ENCODE measurements around the gene CIZ1. TPM values are rescaled to one million over a fixed set of nuclear protein-coding genes. Genes with fewer than 3 reads are reported as not detected.

CIZ1 gene
- total RNA-seq, 1 donor from 2014 or later, result 69.4 TPM

DNA sequence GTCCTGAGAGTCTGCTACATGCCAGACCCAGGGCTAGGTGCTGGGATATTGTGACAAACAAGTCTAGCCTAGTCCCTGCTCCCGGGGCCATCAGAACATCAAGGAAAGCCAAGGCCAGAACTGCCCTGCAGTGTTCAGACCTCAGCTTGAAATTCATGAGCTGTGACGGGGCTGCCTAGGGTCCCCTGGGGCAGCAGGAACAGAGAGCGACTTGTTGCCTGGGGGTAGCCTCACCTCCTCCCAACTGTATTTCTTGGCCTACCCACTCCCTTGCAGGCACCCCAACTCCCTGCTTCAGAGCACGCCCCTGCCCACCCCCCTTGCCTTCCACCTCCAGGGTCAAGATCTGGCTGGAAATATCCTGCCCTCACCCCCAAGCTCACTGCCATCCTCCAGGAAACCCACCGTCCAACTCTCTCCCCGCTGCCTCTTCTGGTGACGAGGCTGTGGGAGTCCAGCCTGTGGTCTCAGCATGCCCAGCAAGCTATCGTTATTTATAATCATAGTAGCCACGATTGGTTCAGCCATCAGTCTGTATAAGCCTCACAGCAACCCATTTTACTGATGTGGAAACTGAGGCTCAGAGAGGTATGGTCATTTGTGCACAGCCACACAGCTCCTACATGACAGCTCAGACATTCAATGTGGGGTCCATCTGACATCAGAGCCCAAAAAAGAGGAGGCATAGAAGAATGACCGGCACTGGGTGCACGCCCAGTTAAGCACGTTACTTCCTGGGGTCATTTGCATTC is 22.6 kb upstream of the CIZ1 start:
- DNase-seq (ENCODE audit: extremely low read depth, low read depth, low spot score), result no peak

DNA sequence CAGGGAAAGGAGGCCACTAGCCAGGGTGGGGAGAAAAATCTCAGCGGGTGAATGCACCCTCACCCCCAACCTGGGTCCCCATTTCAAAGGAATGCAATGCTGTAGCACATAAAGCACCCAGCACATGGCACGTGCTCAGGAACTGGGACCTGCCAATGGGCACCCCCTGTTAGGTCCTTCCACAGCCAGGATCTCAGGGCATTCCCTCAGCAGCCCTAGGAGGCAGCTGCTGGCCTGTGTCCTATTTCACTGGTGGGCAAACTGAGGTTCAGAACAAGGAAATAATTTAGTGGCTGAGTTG is 20.6 kb upstream of the CIZ1 start:
- no peak for DNase-seq (ENCODE audit: extremely low read depth, low read depth, low spot score)

DNA sequence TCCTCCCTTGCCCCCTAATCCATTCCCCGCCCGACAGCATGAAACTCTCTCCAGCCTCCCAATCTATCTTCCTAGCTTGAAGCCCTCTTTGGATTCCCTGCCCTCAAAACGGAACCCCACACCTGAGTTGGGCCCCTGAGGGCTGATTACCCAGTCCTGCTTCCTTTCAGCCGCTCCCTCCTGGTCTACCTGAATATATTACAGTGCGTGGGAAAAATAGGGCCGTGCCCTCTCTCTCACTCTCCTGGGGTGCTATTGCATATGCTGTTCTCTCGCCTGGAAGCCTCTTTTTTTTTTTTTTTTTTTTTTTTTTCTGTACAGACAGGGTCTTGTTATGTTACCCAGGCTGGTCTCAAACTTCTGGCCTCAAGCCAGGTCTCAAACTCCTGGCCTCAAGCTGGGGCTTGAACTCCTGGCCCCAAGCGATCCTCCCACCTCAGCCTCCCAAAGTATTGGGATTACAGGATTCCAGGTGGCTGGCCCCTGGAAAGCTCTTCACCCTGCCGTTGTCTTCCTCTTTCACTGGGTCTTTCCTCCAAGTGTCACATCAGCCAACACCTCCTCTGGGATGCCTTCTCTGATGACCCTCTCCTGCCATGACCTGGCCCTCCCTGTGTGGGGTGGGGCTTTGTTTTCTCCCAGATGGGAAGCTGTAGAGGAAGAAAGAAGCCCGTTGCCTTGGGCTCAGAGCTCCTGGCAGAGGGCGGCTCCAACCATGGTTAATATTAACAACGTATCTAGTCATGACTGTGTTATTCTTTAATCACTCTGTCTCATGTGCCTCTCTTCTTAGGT is 20.0 kb upstream of the CIZ1 start:
- DNase-seq (ENCODE audit: extremely low read depth, low read depth, low spot score), result no peak

DNA sequence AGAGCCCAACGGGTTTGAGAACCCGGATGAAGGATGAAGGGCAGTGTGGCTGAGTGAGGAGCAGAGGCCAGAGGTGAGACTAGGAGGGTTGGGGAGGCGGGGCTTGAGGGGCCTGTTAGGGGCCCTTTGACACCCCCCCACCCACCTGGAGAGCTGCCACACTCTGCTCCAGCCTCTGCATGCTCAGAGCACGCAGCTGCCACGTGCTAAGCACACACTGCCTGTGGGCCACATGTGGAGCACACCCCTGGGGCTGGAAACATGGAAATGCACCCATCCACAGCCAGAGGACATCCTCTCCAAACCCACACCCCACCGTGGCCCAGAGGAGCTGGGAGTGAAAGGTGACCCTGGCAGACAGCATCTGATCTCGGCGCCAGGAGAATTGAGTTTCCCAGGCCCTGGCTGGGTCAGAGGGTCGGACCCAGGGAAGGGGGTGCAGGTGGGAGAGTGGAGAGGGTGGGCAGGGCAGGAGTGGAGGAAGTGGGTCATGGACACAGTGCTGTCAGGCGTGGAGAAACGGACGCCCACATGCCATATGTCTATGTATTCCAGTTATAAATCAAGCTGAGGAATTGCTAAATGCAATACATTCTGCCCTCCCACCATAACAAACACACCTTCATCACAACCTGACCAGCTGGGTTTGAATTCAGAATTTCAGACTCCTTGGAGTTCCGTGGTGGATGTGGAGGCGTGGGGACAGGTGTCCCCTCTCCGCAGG is 17.7 kb upstream of the CIZ1 start:
- DNase-seq (ENCODE audit: extremely low read depth, low read depth, low spot score), result no peak

DNA sequence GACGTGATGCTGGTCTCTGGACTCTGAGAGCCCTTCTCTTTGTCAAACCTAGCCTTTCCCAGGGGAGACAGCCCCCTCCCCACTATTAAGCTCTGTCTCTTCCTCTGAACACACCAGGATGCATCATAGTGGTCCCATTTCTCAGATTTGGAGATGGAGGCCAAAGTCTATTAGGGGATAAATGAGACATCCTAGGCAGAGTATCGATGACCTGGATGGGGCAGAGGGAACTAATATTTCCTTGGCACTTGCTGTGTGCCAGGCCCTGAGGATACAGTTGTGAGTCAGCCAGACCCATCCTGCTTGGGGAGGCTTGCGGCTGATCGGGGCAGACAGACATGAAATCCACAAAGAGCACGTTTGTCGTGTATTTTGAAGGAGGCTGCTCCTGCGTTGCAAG is 17.0 kb upstream of the CIZ1 start:
- DNase-seq (ENCODE audit: extremely low read depth, low read depth, low spot score), result no peak

DNA sequence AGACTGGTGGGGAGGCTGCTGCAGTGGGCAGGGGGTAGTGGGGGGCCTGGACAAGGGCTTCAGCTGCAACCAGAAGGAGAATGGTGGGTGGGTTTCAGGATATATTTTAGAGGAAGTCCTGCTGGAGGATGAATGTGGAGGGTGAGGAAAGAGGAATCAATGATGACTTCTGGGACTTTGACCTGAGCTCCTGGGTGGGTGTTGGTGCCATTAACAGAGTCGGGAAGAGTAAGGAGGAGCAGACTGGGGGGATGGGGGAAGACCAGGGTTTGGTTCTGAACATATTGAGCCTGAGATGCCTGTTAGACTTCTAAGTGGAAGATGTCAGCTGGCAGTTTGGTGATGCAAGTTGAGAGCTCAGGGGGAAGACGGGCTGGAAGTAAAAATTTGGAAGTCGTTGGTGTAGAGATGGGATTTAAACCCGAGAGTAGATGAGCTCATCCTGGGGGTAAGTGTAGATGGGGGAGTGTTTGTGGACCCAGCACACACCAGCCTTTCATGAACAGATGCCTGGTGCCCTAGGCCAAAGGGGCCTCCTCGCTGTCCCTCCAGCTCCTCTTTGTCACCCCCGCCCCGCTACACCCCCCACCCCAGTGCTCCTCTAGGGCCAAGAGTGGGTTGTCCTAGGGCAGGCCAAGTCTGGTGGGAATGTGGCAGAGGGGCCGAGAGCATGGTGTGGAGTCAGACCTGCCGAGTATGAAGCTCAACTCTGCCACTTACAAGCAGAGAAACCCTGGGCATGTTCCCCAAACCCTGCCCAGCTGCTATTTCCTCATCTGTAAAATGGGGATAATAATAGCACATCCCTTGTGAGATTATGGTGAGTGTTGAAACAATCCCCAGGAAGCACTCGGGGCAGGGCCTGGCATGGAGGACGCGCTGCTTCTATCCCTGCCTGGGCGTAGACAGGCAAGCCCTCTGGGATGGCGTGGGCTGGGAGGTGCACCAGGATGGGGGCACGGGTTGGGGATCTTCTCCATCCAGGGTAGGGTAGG is 15.8 kb upstream of the CIZ1 start:
- DNase-seq (ENCODE audit: extremely low read depth, low read depth, low spot score), result no peak

DNA sequence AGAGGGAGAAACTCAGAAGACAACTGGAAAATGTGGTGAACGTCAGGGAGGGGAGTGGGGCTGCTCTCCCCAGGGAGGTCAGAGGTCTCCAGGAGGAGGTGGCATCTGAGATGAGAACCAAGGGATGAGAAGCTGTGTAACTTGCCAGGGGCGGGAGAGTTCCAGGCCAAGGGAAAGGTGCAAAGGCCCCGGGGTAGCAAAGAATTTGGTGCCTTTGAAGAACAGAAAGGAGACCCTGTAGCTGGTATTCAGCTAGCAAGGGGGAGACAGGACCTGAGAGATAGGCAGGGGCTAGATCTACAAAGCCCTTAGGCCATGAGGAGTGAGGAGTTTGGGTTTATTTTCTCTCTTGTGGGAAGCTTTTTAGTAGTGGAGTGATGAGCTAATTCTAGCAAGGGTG is 15.1 kb upstream of the CIZ1 start:
- DNase-seq (ENCODE audit: extremely low read depth, low read depth, low spot score), result no peak

DNA sequence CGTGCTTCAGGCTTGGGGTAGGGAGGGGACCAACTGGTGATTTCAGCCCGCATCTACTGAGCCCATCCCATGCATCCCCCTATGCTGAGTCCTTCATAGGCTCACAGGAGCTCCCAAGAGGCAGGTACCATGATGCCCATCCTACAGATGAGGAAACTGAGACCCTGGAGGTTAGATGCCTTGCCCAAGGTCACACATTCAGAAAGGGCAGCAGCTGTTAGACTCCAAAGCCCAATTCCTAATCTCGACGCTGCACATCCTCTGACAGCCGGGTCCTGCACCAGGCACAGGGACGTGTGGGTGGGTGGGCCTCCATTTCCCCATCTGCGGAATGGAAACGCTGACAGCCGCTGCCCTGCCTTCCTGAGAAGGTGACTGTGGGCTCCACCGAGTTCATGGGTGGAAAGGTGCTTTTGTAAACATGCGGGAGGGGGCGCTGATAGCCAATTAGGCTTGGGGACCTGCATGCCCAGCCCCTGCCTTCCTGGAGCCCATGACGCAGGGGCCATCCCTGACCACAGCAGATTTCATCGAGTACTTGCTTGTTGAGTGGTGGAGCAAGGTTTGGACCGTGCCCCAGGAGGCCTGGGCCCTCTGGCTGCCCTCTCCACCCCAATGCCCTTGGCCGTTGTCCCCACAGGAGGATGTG is 14.0 kb upstream of the CIZ1 start:
- no peak for DNase-seq (ENCODE audit: extremely low read depth, low read depth, low spot score)

DNA sequence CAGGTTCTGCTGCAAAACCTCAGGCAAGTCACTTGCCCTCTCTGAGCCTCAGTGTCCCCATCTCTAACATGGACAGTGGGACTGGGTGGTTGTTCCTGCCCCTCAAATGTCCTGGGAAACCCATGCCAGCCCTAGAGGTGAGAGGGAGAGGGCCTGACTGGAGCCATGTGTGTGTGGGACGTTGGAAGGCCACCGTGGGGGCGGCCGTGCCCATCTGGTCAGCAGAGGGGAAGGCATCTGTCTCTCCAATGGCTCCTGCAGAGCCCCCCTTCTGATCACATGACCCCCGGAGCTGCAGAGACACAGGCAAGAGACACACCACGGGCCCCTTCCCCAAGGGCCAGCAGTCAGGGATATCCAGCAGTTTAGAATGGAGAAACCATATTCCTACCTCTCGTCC is 13.5 kb upstream of the CIZ1 start:
- DNase-seq (ENCODE audit: extremely low read depth, low read depth, low spot score), result no peak

DNA sequence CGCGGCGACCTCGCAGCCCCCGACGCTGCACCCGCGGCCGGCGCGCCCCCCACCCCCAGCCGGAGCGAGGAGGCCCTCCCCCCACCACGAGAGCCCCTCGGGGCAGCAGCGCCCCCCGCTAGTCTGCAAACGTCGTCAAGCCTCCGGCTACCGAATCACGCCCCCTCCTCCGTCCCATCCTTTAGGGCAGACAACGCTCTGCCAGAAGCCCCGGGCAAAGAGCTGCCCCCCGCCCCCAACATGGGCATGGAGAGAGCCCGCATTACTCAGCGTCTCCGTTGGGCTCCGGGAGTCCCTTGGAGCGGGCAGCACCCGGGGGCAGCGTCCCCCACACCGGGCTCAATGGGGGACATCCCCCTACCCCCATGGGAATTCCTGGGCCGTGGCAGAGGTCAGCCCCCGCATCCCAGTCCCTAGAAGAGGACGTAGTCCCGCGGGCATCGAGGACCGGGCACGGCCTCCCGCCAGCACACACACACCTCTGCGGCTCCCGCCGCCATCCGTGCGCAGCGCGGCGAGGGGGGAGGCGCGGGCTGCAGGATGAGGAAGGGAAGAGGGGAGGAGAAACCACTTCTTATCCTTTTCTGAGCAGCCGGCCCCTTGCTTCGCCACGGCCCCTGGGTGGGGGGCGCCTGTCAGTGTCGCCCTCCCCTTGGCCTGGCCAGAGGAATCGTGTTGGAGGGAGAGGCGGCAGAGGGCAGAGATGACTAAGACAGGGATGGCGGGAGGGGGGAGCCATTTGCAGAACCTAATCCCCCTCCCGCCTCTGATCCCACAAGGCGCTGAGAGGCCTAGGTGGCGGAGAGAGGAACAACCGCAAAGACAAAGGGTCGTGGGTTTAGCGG is 12.6 kb upstream of the CIZ1 start:
- no peak for DNase-seq (ENCODE audit: extremely low read depth, low read depth, low spot score)

DNA sequence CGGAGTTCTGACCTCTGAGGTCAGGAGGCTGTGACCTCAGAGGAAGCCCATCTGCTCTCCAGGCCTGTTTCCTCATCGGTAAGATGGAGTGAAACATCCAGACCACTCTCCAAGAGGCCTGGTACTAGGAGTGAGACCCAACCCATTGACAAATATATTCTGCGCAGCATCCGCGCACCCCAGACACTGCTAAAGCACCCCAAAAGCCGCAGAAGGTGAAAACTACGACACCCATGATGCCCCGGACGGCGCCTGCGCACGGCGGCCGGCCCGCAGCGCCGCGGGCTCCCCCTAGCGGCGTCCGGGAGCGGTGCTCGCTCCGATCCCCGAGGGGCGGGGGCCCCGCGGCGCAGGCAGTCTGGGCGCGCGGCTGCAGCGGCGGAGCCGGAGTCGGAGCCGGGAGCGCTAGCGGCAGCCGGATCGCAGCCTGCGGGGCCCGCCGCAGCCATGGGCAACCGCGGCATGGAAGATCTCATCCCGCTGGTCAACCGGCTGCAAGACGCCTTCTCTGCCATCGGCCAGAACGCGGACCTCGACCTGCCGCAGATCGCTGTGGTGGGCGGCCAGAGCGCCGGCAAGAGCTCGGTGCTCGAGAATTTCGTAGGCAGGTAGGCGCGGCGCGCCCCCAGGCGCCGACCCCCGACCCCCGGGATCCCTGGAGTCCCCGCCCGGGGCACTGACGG is 11.8 kb upstream of the CIZ1 start, which contains the start of gene DNM1:
DNM1 (plus strand) TSS at position 356 of the 683 bp plus-strand sequence; CDS start at position 448, 92 bp downstream.
- no peak for DNase-seq (ENCODE audit: extremely low read depth, low read depth, low spot score)

DNA sequence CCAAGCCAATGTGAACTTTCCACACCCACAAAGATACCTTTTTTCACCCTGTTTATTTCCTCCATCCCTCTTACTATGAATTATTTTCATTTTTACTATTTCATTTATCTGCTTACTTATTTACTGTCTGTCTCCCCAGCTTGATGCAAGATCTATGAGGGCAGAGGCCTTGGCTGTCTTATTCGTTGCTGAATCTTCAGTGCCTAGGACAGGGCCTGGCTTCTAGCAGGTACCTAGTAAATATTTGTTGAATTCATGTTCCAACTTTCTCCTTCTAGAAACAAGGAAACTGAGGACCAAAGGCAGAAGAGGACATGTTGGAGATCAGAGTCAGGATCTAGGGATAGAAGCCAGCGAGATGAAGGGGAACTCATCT is 11.3 kb upstream of the CIZ1 start:
- no peak for DNase-seq (ENCODE audit: extremely low read depth, low read depth, low spot score)

DNA sequence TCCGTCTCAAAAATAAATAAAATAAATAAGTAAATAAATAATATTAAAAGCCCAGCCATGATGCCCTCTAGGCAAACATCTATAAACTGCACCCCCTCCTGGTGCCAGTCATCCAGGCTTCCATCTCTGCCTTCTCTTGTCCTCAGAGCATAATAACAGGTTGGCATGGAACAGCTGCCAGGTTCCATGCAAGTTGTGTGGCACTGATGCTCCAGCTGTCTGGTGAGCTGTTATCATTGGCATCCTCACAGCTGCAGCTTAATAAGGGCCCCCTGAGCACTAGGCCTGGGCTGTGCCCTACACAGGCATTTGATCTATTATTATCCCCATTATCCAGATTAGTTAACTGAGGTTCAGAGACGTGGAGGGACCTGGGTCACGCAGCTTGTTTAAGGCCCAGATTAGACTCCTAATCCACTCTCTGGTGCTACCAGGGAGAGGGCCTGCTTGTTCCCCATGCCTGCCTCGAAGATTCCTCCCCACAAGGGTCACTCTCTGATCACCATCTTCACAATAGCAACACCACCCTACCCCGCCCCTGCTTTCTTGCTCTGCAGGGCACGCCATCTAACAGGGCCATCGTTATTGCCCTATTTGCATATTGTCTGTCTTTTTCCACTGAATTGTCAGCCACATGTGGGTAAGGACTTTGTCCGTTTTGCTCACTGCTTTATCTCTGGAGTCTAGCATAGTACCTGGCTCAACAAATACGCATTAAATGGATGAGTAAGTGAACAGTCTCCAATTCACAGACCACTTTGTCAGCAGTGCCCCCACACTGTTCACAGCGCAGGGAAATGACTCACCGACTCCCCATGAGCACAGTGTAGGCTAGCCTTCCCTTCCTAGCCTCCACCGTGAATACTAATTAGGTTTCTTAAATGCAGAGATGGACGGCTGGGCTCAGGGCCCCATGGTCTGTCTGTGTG is 10.3 kb upstream of the CIZ1 start:
- DNase-seq (ENCODE audit: extremely low read depth, low read depth, low spot score), result no peak

DNA sequence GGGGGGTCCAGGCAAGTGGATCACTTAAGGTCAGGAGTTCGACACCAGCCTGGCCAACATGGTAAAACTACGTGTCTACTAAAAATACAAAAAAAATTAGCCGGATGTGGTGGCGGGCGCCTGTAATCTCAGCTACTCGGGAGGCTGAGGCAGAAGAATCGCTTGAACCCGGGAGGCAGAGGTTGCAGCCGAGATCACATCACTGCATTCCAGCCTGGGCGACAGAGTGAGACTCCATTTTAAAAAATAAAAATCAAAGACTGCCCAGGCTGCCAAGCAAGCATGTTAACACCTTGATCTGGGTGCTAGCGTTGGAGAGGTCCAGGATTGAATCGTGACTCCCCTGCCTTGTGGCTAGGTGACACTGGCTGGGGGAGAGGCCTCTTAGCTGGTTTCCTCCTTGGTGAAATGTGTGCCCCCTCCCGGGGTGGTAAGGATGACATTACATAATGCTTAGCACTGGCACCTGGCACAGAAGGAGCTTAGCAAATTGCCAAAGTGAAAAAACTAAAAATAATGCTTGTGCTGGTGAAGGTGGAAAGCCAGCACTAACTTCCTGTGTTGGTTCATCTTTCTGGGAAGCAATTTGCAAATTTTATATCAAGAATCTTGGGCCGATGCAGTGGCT is 2.2 kb upstream of the CIZ1 start:
- no peak for DNase-seq (ENCODE audit: extremely low read depth, low read depth, low spot score)

DNA sequence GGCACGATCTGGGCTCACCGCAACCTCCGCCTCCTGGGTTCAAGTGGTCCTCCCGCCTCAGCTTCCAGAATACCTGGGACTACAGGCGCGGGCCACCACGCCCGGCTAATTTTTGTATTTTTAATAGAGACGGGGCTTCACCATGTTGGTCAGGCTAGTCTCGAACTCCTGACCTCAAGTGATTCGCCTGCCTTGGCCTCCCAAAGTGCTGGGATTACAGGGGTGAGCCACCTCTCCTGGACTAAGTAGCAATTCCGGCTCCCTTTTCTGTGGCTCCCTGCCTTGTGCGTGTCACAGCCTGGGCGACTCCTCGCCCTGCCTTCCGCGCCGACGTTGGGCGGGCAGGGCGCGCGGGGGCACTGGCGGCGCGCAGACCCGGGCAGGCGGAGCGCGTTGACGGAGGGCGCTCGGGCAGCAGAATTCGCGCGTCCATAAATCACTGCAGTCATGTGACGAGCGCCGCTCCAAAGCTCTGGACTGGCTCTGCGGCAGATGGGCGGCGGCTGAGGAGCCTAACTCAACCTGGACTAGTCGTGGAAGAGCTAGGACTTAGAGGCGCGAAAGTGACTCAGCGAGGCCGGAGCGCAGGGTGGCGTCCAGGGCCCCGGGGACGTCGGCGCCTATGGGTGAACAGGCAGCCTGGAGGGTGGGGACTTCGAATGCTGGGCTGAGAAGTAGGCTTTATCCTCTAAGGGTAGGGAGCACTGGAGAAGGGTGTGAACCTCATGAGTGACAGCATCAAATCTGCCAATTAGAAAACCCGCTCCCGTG is 1.4 kb upstream of the CIZ1 start:
- no peak for DNase-seq (ENCODE audit: extremely low read depth, low read depth, low spot score)
